Omental fat pad (tissue), 4 donors: ENCODE results near the gene SLC38A10. TPM values are rescaled to one million over a fixed set of nuclear protein-coding genes. Genes with fewer than 3 reads are reported as not detected.

Experiments used
- ATAC-seq: fragments of 150-250 bp; one replicate; pipeline ENCODE4 v1.9.1; 2016; ENCODE audit warnings: mild to moderate bottlenecking, moderate library complexity; ENCODE audit not compliant: low FRiP score
- DNase-seq: peaks from one replicate; pipeline ENCODE4 v3.0.0-alpha.2; 2019; ENCODE audit warnings: low spot score
- total RNA-seq, 4 donors: library from RNA; depleted of rRNA; stranded (reverse); fragments of >200 nt; gene quantifications; one replicate each; pipeline ENCODE4 v1.1.0, GENCODE V29; 2016
- TF ChIP-seq, protein P1 (sequence below), 3 donors: fragments of 450-650 bp; IDR thresholded peaks; one replicate each; pipeline ENCODE4 v1.5.1; 2016 to 2017; ENCODE audit warnings: antibody characterized with exemption in 3 of 3, mild to moderate bottlenecking in 3 of 3, moderate library complexity in 2 of 3

The SLC38A10 gene
- total RNA-seq, 4 donors from 2014 or later: 61.2 to 126 (median 75.6) TPM

DNA sequence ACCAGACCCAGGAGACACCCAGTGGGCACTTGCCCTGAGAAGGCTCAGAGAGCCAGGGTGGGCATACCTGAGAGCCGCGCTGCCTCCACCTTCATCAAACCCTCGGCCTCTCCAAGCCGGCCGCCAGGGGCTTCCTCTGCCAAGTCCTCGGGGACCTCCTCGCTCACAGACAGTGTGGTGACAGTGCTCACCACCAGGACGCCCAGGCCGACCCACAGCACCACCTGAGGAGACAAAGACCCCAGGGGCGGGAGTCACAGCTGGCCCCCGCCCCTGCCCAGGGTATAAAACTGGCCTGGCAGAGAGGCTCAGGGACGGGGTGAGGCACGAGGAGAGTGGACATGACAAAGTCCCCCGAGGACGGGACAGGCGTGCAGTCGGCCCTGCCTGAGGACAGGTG is 34.9 kb downstream of the SLC38A10 start:
- TF ChIP-seq, protein P1, sequence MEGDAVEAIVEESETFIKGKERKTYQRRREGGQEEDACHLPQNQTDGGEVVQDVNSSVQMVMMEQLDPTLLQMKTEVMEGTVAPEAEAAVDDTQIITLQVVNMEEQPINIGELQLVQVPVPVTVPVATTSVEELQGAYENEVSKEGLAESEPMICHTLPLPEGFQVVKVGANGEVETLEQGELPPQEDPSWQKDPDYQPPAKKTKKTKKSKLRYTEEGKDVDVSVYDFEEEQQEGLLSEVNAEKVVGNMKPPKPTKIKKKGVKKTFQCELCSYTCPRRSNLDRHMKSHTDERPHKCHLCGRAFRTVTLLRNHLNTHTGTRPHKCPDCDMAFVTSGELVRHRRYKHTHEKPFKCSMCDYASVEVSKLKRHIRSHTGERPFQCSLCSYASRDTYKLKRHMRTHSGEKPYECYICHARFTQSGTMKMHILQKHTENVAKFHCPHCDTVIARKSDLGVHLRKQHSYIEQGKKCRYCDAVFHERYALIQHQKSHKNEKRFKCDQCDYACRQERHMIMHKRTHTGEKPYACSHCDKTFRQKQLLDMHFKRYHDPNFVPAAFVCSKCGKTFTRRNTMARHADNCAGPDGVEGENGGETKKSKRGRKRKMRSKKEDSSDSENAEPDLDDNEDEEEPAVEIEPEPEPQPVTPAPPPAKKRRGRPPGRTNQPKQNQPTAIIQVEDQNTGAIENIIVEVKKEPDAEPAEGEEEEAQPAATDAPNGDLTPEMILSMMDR (IDR thresholded peaks at IDR 0.05): no peak
- DNase-seq (no peak), ATAC-seq (no peak)

DNA sequence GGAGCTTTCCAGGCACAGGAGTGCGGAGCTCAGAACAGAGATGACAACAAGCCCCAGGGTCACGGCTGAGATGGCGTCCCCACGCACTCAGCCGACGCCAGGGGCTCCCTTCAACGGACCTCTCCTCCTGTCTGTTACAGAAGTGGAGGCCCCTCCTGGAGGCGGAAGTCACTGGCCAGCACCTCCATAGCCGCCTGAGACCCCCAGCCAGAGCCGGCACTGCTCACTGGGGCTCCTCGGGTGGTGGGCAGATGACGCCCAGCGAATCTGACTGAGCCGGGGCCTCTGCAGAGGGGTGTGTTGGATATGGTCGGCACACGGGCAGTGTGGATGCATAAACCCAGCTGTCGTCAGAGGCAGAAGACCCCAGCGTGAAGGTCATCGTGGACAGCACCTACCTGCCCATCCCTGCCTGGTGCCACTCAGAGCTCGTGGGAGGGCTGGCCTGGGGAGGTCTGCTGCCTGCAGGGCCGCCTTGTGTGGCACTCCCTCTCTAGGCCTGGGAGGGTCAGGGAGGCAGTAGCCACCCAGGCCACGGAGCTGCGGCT is 36.0 kb downstream of the SLC38A10 start:
- DNase-seq (no peak), ATAC-seq (no peak)
- TF ChIP-seq, protein P1 (IDR thresholded peaks at IDR 0.05): no peak

DNA sequence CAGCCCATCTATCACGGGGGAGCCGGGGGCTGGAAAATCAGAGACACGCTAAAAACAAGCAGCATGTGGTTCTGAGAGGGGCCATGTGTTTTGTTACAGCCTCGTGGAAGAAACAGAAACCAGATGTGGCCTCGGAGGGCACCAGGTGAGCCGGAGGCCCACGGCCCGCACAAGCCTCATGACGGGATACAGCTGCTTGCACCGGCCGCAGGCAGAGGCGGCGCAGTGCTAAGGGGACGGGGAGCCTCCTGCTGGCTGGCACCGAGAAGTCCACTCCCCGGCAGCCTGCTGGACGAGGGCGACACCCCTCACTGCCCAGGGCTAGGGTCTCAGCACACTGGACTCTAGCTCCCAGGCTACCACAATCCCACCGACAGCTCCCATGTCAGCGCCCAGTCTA is 36.8 kb downstream of the SLC38A10 start:
- ATAC-seq (no peak), DNase-seq (no peak)
- TF ChIP-seq, protein P1 (IDR thresholded peaks at IDR 0.05): no peak

DNA sequence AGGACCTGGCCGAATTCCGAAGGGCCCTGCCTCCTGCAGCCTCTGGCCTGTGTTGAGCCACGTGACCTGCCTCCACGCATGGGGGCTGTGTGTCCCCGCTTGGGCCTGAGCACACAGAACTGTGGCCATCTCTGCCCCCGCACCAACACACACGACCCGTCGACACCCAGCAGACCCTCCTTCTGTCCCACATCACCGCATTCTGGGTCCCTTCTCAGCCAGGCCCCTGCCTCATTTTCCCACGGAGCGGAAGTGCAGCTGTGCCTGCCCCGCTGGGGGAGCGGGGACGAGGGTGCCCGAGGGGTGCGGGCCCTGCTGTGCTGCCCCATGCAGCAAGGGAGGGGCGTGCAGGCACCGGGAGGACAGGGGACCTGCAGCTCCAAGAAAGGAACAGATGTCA is 37.6 kb downstream of the SLC38A10 start:
- DNase-seq (no peak), ATAC-seq (no peak)
- TF ChIP-seq, protein P1 (IDR thresholded peaks at IDR 0.05): no peak

DNA sequence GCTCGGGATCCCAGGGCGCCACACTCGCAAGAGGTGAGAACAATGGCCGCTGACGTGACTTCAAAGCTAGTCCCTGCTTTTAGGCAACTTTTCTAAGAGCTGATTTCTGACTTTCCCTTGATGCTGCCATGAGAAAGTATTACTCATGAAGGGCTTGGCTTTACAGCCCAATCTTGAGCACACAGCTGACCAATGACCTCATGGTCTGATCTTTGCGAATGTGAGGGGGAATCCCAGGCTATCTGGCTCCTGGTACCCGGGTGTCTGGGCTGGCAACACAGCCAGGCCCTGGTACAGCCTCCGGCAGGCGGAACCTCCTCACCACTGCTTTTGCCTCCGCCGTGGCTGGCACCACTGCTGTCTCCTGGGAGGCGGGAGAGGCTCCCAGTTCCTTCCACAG is 38.5 kb downstream of the SLC38A10 start:
- DNase-seq (no peak), ATAC-seq (no peak)
- TF ChIP-seq, protein P1 (IDR thresholded peaks at IDR 0.05): no peak

DNA sequence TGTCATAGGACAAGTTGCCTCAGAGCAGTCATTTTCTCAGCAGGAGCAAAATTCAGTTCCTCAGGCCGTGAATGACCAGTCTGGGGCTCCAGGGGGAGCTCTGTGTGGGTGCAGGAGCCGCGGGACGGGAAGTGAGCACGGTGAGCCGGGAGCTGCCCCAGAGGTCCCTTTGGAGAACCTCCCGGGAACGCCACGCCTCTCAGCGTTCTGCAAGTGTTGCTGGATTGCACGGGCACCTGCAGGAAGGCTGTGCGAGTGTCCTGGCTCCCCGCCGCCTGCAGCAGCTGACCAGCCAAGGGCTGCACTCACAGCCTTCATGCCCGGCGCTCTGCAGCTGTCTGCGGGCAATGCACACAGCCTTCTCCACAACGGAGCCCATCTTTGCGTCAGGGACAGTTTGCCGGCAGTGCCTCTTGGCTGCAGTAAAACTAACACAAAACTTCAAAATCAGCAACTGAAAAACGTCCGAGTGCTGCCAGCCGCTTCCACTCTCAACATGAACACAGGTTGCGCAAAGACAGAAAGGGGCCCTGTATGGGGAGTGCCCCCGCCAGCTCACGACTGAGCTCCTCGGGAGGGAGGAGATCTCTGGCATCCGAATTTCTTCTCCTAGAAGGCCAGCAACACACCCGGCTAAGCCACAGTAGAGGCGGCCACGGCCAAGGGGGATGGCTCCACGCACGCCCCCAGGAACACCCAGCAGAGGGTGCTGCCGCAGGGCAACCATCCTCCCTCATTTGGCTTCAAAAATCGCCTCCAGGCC is 40.0 kb downstream of the SLC38A10 start:
- DNase-seq (no peak), ATAC-seq (peak; percentile 71)
- TF ChIP-seq, protein P1 (IDR thresholded peaks at IDR 0.05): peak in 1 of 3 donors; percentile 46
